Activated CD8-positive, alpha-beta T cell treated with anti-CD3 and anti-CD28 coated beads for 36 hours (primary cell): ENCODE results near the gene TEAD4. TPM values are rescaled to one million over a fixed set of nuclear protein-coding genes. Genes with fewer than 3 reads are reported as not detected.

Source experiments
- ATAC-seq: fragments of 200-7000 bp; cut with Tn5 transposase; one replicate; pipeline ENCODE4 v1.10.0; 2021; ENCODE audit warnings: mild to moderate bottlenecking, moderate library complexity
- CTCF ChIA-PET: fragments of 350-600 bp; sonication (Branson Sonifier 250); formaldehyde crosslinking; loops from one replicate; lab custom pipeline; 2021; ENCODE audit warnings: antibody characterized with exemption; lab: Charles Lee
- POLR2A ChIA-PET: fragments of 350-600 bp; sonication (Branson Sonifier 250); formaldehyde crosslinking; loops from one replicate; lab custom pipeline; 2021; ENCODE audit warnings: antibody characterized with exemption; lab: Charles Lee
- DNase-seq: peaks from one replicate; pipeline ENCODE4 v3.0.0-alpha.2; 2020
- H3K27ac Mint-ChIP-seq: one replicate; pipeline ENCODE4 v1.8.0; 2021; ENCODE audit warnings: mild to moderate bottlenecking, mixed read lengths
- H3K27me3 Mint-ChIP-seq: one replicate; pipeline ENCODE4 v1.8.0; 2021; ENCODE audit warnings: mixed read lengths
- H3K36me3 Mint-ChIP-seq: one replicate; pipeline ENCODE4 v1.8.0; 2021; ENCODE audit warnings: low read depth, mixed read lengths
- H3K4me1 Mint-ChIP-seq: one replicate; pipeline ENCODE4 v1.8.0; 2021; ENCODE audit warnings: low read depth, mixed read lengths
- H3K4me3 Mint-ChIP-seq: one replicate; pipeline ENCODE4 v1.8.0; 2021; ENCODE audit warnings: mild to moderate bottlenecking, moderate library complexity, mixed read lengths
- H3K9me3 Mint-ChIP-seq: one replicate; pipeline ENCODE4 v1.8.0; 2021; ENCODE audit warnings: mixed read lengths
- intact Hi-C: fragments of 100-400 bp; cut with micrococcal nuclease; formaldehyde crosslinking; loops from one replicate; pipeline ENCODE4 v1.10.0; 2022
- total RNA-seq, 2 experiments: library from RNA; stranded (reverse); gene quantifications; one replicate each; pipeline ENCODE4 v1.2.3, GENCODE V29; 2021
- TF ChIP-seq, protein P1 (sequence below): fragments of 200-600 bp; IDR thresholded peaks from one replicate; pipeline ENCODE4 v1.8.0; 2022; ENCODE audit warnings: antibody characterized with exemption, mild to moderate bottlenecking

Gene TEAD4
- total RNA-seq, 2 experiments from 2014 or later, result 4.5 to 4.6 TPM

GRCh38 chr12:2936301-2936700 lies 22.9 kb upstream of the TEAD4 start:
- no peak for DNase-seq
- no peaks in the 10 kb centered on the region for H3K4me1 Mint-ChIP-seq
- POLR2A ChIA-PET, result no interaction called here
- H3K27me3 Mint-ChIP-seq, result no peaks in the 10 kb centered on the region
- CTCF ChIA-PET, result no interaction called here
- no peak overlapping the region for H3K27ac Mint-ChIP-seq
- intact Hi-C loops, result no loop called here
- ATAC-seq, result no peak
- TF ChIP-seq, protein P1, sequence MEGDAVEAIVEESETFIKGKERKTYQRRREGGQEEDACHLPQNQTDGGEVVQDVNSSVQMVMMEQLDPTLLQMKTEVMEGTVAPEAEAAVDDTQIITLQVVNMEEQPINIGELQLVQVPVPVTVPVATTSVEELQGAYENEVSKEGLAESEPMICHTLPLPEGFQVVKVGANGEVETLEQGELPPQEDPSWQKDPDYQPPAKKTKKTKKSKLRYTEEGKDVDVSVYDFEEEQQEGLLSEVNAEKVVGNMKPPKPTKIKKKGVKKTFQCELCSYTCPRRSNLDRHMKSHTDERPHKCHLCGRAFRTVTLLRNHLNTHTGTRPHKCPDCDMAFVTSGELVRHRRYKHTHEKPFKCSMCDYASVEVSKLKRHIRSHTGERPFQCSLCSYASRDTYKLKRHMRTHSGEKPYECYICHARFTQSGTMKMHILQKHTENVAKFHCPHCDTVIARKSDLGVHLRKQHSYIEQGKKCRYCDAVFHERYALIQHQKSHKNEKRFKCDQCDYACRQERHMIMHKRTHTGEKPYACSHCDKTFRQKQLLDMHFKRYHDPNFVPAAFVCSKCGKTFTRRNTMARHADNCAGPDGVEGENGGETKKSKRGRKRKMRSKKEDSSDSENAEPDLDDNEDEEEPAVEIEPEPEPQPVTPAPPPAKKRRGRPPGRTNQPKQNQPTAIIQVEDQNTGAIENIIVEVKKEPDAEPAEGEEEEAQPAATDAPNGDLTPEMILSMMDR, result no peak
- H3K4me3 Mint-ChIP-seq, result no peak overlapping the region
- peaks cover 2% of the 10 kb centered on the region for H3K36me3 Mint-ChIP-seq
- H3K9me3 Mint-ChIP-seq, result no peaks in the 10 kb centered on the region

DNA sequence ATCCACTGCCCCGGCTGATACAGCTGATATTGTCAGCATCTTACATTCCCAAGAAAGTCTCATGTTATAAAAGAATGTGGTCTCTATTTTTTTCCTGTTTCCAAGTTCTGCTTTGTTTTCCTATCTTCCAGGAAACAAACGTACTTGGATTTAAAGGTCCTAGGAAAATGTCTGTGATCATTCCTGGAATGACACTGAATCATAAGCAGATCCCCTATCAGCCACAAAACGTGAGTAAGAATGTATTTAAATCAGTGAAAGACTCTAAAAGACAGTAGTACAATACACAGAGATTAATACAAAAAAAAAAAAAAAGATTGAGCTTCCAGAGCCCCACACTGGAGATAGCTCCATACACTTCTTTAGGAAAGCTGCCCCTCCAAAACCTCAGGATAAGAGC lies 21.7 kb upstream of the TEAD4 start:
- CTCF ChIA-PET, result no interaction called here
- H3K27me3 Mint-ChIP-seq, result no peaks in the 10 kb centered on the region
- intact Hi-C loops, result no loop called here

DNA sequence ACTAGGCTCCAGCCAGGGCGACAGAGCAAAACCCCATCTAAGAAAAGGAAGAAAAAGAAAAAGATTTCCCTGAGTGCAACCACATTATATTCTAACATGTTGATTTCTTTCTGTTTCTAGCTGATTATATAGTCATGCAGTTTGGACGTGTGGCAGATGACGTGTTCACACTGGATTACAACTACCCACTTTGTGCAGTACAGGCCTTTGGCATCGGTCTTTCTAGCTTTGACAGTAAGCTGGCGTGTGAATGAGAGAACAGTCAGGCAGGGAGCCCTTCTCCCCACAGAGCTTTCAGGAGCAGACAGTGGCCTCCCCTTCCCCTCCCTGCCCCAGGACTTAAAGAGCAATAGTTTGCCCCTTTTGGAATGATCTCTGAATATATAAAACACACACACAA lies 20.0 kb upstream of the TEAD4 start:
- ChIA-PET CTCF (interaction anchor here (1.5 kb wide), 1 partner anchor 28 kb away, joined by 3 read pairs; no protein-coding TSS in a partner anchor), POLR2A (no interaction called here)
- no peak for ATAC-seq
- no peak overlapping the region for H3K4me3 Mint-ChIP-seq
- H3K27me3 Mint-ChIP-seq, result no peaks in the 10 kb centered on the region
- intact Hi-C loops, result no loop called here
- no peak for DNase-seq
- no peak overlapping the region for H3K27ac Mint-ChIP-seq
- peaks cover under 1% of the 10 kb centered on the region for H3K36me3 Mint-ChIP-seq
- no peaks in the 10 kb centered on the region for H3K9me3 Mint-ChIP-seq
- H3K4me1 Mint-ChIP-seq, result no peaks in the 10 kb centered on the region
- TF ChIP-seq, protein P1, result no peak

More for the DNA sequence above, 21.7 kb upstream of the TEAD4 start:
- Mint-ChIP-seq H3K4me3 (no peak overlapping the region), H3K4me1 (no peaks in the 10 kb centered on the region), H3K9me3 (no peaks in the 10 kb centered on the region), H3K27ac (no peak overlapping the region), H3K36me3 (peaks cover 2% of the 10 kb centered on the region)
- TF ChIP-seq, protein P1, result no peak
- no peak for DNase-seq
- no peak for ATAC-seq
- POLR2A ChIA-PET, result no interaction called here

DNA sequence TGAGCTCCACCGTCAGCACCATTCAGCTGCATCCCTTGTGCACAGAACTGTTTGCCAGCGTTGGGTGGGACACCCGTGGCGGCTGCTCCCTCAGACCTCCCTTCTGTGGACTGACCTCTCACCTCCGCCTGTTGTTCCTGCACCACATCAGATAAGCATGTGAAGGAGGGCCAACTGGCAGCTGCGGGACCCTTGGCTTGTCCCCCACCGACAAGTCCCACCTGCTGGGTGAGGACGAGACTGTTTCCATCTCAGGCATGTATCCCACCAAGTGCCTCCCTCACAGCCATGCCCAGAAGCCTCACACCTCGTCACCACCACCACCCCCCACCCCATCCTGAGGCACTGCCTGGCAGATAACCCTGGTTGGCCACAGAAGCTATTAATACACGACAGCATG lies 18.6 kb upstream of the TEAD4 start:
- CTCF ChIA-PET, result no interaction called here
- ATAC-seq (no peak), DNase-seq (no peak)
- intact Hi-C loops, result no loop called here
- TF ChIP-seq, protein P1, result no peak
- no peak overlapping the region for H3K4me3 Mint-ChIP-seq
- H3K27ac Mint-ChIP-seq, result no peak overlapping the region
- POLR2A ChIA-PET, result no interaction called here
- H3K27me3 Mint-ChIP-seq, result no peaks in the 10 kb centered on the region
- H3K4me1 Mint-ChIP-seq, result no peaks in the 10 kb centered on the region
- no peaks in the 10 kb centered on the region for H3K36me3 Mint-ChIP-seq
- no peaks in the 10 kb centered on the region for H3K9me3 Mint-ChIP-seq

GRCh38 chr12:2941524-2941923 lies 17.7 kb upstream of the TEAD4 start:
- Mint-ChIP-seq H3K27me3 (no peaks in the 10 kb centered on the region), H3K4me1 (no peaks in the 10 kb centered on the region), H3K9me3 (no peaks in the 10 kb centered on the region), H3K27ac (no peak overlapping the region), H3K36me3 (no peaks in the 10 kb centered on the region), H3K4me3 (no peak overlapping the region)
- CTCF ChIA-PET, result no interaction called here
- ATAC-seq (no peak), DNase-seq (no peak)
- POLR2A ChIA-PET, result no interaction called here
- TF ChIP-seq, protein P1, result no peak
- intact Hi-C loops, result no loop called here
